GM12878 (cell line): ENCODE data around the gene CMSS1. TPM values are rescaled to one million over a fixed set of nuclear protein-coding genes. Genes with fewer than 3 reads are reported as not detected.

Experiments
- ATAC-seq: fragments of 200-7000 bp; cut with Tn5 transposase; 3 replicates; pipeline ENCODE4 v1.9.1; 2020; ENCODE audit warnings: mild to moderate bottlenecking, moderate library complexity
- BruUV-seq: library from RNA; stranded (reverse); fragments of 400-500 nt; replicated peaks from 2 replicates; lab custom pipeline; 2021; lab: Mats Ljungman, UMichigan
- CTCF ChIA-PET: fragments of 300-600 bp; sonication (Branson Sonifier 250); formaldehyde crosslinking; extraction: SDS; loops from one replicate; lab custom pipeline; 2021; ENCODE audit warnings: inconsistent platforms; lab: Yijun Ruan, JAX
- POLR2A ChIA-PET: fragments of 350-600 bp; formaldehyde crosslinking; extraction: SDS; loops from one replicate; lab custom pipeline; 2021; ENCODE audit warnings: inconsistent platforms; lab: Charles Lee
- RAD21 ChIA-PET: fragments of 300-600 bp; sonication (Branson Sonifier 250); formaldehyde crosslinking; loops from one replicate; lab custom pipeline; 2023; ENCODE audit warnings: antibody characterized with exemption; ENCODE audit not compliant: unreplicated experiment; lab: Charles Lee
- SMC1A ChIA-PET: fragments of 300-600 bp; sonication (Branson Sonifier 250); formaldehyde crosslinking; loops from one replicate; lab custom pipeline; 2023; ENCODE audit not compliant: unreplicated experiment, uncharacterized antibody; lab: Charles Lee
- DNase-seq: peaks from one replicate; pipeline ENCODE4 v3.0.0-alpha.2; 2011; ENCODE audit warnings: low read depth, low spot score
- FAIRE-seq: peaks from 3 replicates; lab custom pipeline; 2011; peaks lifted over from hg19 to GRCh38; lab: Jason Lieb, UNC
- H2AFZ ChIP-seq: 2 replicates; pipeline ENCODE4 v1.6.0; 2011; ENCODE audit warnings: low read depth, low read length, control low read depth; ENCODE audit not compliant: control insufficient read depth
- H3K27ac ChIP-seq: 2 replicates; pipeline ENCODE4 v1.5.1; 2011; ENCODE audit warnings: control low read depth; ENCODE audit not compliant: control insufficient read depth, insufficient read depth
- H3K27me3 ChIP-seq, 2 experiments: replicated peaks in 1 of 2; 2 replicates each; pipeline versions ENCODE4 v1.6.0 to v1.6.1; 2011; ENCODE audit warnings: low read length in 1 of 2; ENCODE audit not compliant: control insufficient read depth in 2 of 2, insufficient read depth in 2 of 2
- H3K36me3 ChIP-seq, 2 experiments: 2 replicates each; pipeline ENCODE4 v1.5.1; 2011; ENCODE audit warnings: low read length in 1 of 2; ENCODE audit not compliant: control insufficient read depth in 2 of 2, insufficient read depth in 2 of 2
- H3K4me1 ChIP-seq: 2 replicates; pipeline ENCODE4 v1.6.1; 2011; ENCODE audit warnings: mild to moderate bottlenecking, low read length, moderate library complexity, mixed read lengths; ENCODE audit not compliant: control insufficient read depth, insufficient read depth
- H3K4me2 ChIP-seq: 2 replicates; pipeline ENCODE4 v1.6.0; 2011; ENCODE audit warnings: control low read depth; ENCODE audit not compliant: control insufficient read depth, insufficient read depth
- H3K4me3 ChIP-seq: fragments of 200-600 bp; sonication (generic); 2 replicates; pipeline ENCODE4 v1.5.1; 2016
- H3K79me2 ChIP-seq: 2 replicates; pipeline ENCODE4 v1.6.0; 2011; ENCODE audit warnings: low read length; ENCODE audit not compliant: control insufficient read depth, insufficient read depth
- H3K9ac ChIP-seq: 2 replicates; pipeline ENCODE4 v1.8.0; 2011; ENCODE audit warnings: low read length, control low read depth, mixed read lengths; ENCODE audit not compliant: control insufficient read depth, insufficient read depth
- H3K9me3 ChIP-seq: replicated peaks from 3 replicates; pipeline ENCODE4 v1.5.1; 2011; ENCODE audit warnings: mild to moderate bottlenecking, low read length; ENCODE audit not compliant: control insufficient read depth, insufficient read depth
- H4K20me1 ChIP-seq: 2 replicates; pipeline ENCODE4 v1.6.0; 2011; ENCODE audit not compliant: control insufficient read depth, insufficient read depth
- KDM1A ChIP-seq: fragments of 200-600 bp; sonication (generic); IDR thresholded peaks from 2 replicates; pipeline ENCODE4 v1.6.1; 2016; ENCODE audit warnings: borderline replicate concordance
- NKRF ChIP-seq: fragments of 450-650 bp; conservative IDR thresholded peaks from 2 replicates; pipeline ENCODE4 v1.6.1; 2017; ENCODE audit warnings: mild to moderate bottlenecking, moderate library complexity
- TCF7 ChIP-seq: IDR thresholded peaks from 2 replicates; pipeline ENCODE4 v1.6.1; 2014; ENCODE audit warnings: antibody characterized with exemption, borderline replicate concordance
- ZBTB11 ChIP-seq: fragments of 450-650 bp; formaldehyde crosslinking; IDR thresholded peaks from 2 replicates; pipeline ENCODE4 v1.5.0; 2022; ENCODE audit warnings: mild to moderate bottlenecking, missing genetic modification characterization
- ZNF592 ChIP-seq: fragments of 450-650 bp; IDR thresholded peaks from 2 replicates; pipeline ENCODE4 v1.6.1; 2017; ENCODE audit warnings: mild to moderate bottlenecking, moderate library complexity
- WGBS: methylation state at CpG from one replicate; pipeline ENCODE4 v1.1.6; 2016; ENCODE audit warnings: low lambda C conversion rate; ENCODE audit not compliant: insufficient replicate concordance, insufficient coverage; ENCODE audit errors: missing lambda C conversion rate; 5-methylcytosine and 5-hydroxymethylcytosine counted together
- in situ Hi-C: fragments of 300-500 bp; cut with MboI; formaldehyde crosslinking; loops from 9 replicates; pipeline ENCODE4 v1.14.3; 2018; ENCODE audit warnings: mixed read lengths
- intact Hi-C: fragments of 100-400 bp; cut with micrococcal nuclease; formaldehyde crosslinking; loops from one replicate; pipeline ENCODE4 v1.14.2; 2022; ENCODE audit not compliant: unreplicated experiment
- polyA plus RNA-seq, 11 experiments: library from polyadenylated mRNA; depleted of rRNA in 4 of 11; unstranded in 6 of 11; stranded (reverse) in 5 of 11; fragments of >200 nt; fragmentation: Nextera tagmentation in 4 of 11; fragmentation: Illumina TruSeq in 1 of 11; extraction: Ambion mirVana in 4 of 11; extraction: Trizol in 1 of 11; gene quantifications; 1 replicate in 1 of 11; 2 replicates in 10 of 11; pipeline versions ENCODE4 v1.2.1 to v1.2.3, GENCODE V29; 2011 to 2016; ENCODE audit warnings: inconsistent platforms in 2 of 11, missing spikeins in 2 of 11, low read depth in 1 of 11
- total RNA-seq, 4 experiments: library from RNA; depleted of rRNA in 3 of 4; stranded (reverse); fragments of >200 nt in 3 of 4; fragmentation: Illumina TruSeq in 1 of 4; extraction: Trizol in 1 of 4; gene quantifications; 2 replicates each; pipeline versions ENCODE4 v1.2.1 to v1.2.3, GENCODE V29; 2013 to 2021

The CMSS1 gene
- total and polyA plus RNA-seq, 10 of the 15 experiments (the other 5 are each of a cell fraction or from before 2014, with no cell fraction given) = 31.0 to 118 (median 70.1) TPM

- no peak for TF ChIP-seq NKRF
Measured at GRCh38 chr3:99903869-99904268, 86.2 kb downstream of the CMSS1 start (continued).

- RAD21 ChIA-PET = no interaction called here
- H3K36me3 ChIP-seq = no peaks in the 10 kb centered on the region
- in situ Hi-C loops (no loop called here), intact Hi-C loops (no loop called here)
- POLR2A ChIA-PET = no interaction called here
- H4K20me1 ChIP-seq = no peaks in the 10 kb centered on the region
- H3K27me3 ChIP-seq = no peaks in the 10 kb centered on the region
- no peaks in the 10 kb centered on the region; the same call in 1 of the 2 replicates for H3K79me2 ChIP-seq
- H3K27ac ChIP-seq = no peak overlapping the region
- H3K4me2 ChIP-seq = no peak overlapping the region
- H3K4me1 ChIP-seq = no peaks in the 10 kb centered on the region
- no peak for FAIRE-seq
- SMC1A ChIA-PET = interaction anchor here (0.6 to 1.2 kb wide), 6 partner anchors 9 to 137 kb away, joined by 3 to 6 read pairs (median 3); no protein-coding TSS in a partner anchor
- BruUV-seq = no TSS peak
- no peak for DNase-seq
- no peaks in the 10 kb centered on the region for H3K9me3 ChIP-seq
- no peak overlapping the region for H3K4me3 ChIP-seq
- ATAC-seq = no peak
- no peak overlapping the region for H2AFZ ChIP-seq
- H3K9ac ChIP-seq = no peak overlapping the region
- 83% methylated on average over 2 of the region's 2 CpGs for WGBS
- CTCF ChIA-PET = no interaction called here
- no peak for TF ChIP-seq ZBTB11 (CRISPR knock-in tag)
- TF ChIP-seq KDM1A = no peak
- no peak for TF ChIP-seq ZNF592
- no peak for TF ChIP-seq TCF7
Measured at GRCh38 chr3:99907959-99908544, 90.4 kb downstream of the CMSS1 start.
